HG03469 (cell line): Measurements from ENCODE around the gene GPHN.

Experiments used
- ATAC-seq: cut with Tn5 transposase; IDR thresholded peaks from one replicate; pipeline ENCODE4 v1.9.1; 2021; ENCODE audit warnings: mild to moderate bottlenecking, moderate library complexity, moderate number of reproducible peaks; ENCODE audit not compliant: unreplicated experiment

GPHN gene

GRCh38 chr14:67137744-67138371 lies 629.9 kb downstream of the GPHN start:
- ATAC-seq: no peak

- no peak for ATAC-seq
These were observed 632.6 kb downstream of the GPHN start for GRCh38 chr14:67140556-67140955.

GRCh38 chr14:67141146-67141900 lies 633.4 kb downstream of the GPHN start:
- no peak for ATAC-seq

GRCh38 chr14:67151082-67151666 lies 643.2 kb downstream of the GPHN start:
- no peak for ATAC-seq

GRCh38 chr14:67158566-67158965 lies 650.6 kb downstream of the GPHN start:
- ATAC-seq: no peak

GRCh38 chr14:67162385-67162784 lies 654.4 kb downstream of the GPHN start:
- no peak for ATAC-seq

- no peak for ATAC-seq
These were observed 658.5 kb downstream of the GPHN start for GRCh38 chr14:67166450-67166853.

GRCh38 chr14:67167420-67168109 lies 659.6 kb downstream of the GPHN start:
- ATAC-seq: no peak

GRCh38 chr14:67168110-67168441 lies 660.1 kb downstream of the GPHN start:
- ATAC-seq: no peak

GRCh38 chr14:67170660-67171059 lies 662.7 kb downstream of the GPHN start:
- no peak for ATAC-seq

- no peak for ATAC-seq
These were observed 664.1 kb downstream of the GPHN start for GRCh38 chr14:67172056-67172455.

GRCh38 chr14:67172520-67172919 lies 664.6 kb downstream of the GPHN start:
- ATAC-seq: no peak

GRCh38 chr14:67173719-67174118 lies 665.8 kb downstream of the GPHN start:
- no peak for ATAC-seq

- no peak for ATAC-seq
These were observed 678.3 kb downstream of the GPHN start for GRCh38 chr14:67186172-67186768.

GRCh38 chr14:67186789-67187584 lies 679.0 kb downstream of the GPHN start:
- ATAC-seq: no peak

- no peak for ATAC-seq
These were observed 679.9 kb downstream of the GPHN start for GRCh38 chr14:67187826-67188225.

- ATAC-seq: no peak
These were observed 680.4 kb downstream of the GPHN start for GRCh38 chr14:67188326-67188725.

GRCh38 chr14:67191768-67192290 lies 683.9 kb downstream of the GPHN start:
- no peak for ATAC-seq

GRCh38 chr14:67192366-67192765 lies 684.4 kb downstream of the GPHN start:
- ATAC-seq: no peak

GRCh38 chr14:67195279-67195678 lies 687.3 kb downstream of the GPHN start:
- ATAC-seq: no peak
